Osteoblast (primary cell): Measurements from ENCODE around the gene OR14A2. TPM values are rescaled to one million over a fixed set of nuclear protein-coding genes. Genes with fewer than 3 reads are reported as not detected.

Source experiments
- DNase-seq: peaks from one replicate; pipeline ENCODE4 v3.0.0; 2011; ENCODE audit warnings: low spot score, mixed read lengths; ENCODE audit not compliant: insufficient read length; ENCODE audit errors: missing footprints
- H2AFZ ChIP-seq: 2 replicates; pipeline ENCODE4 v1.6.0; 2011; ENCODE audit warnings: mild to moderate bottlenecking, low read length
- H3K27ac ChIP-seq: 2 replicates; pipeline ENCODE4 v1.5.1; 2011; ENCODE audit warnings: mild to moderate bottlenecking, low read depth, low read length, moderate library complexity
- H3K27me3 ChIP-seq: 2 replicates; pipeline ENCODE4 v1.6.0; 2012; ENCODE audit warnings: mild to moderate bottlenecking, control low read depth, inconsistent platforms, low read length, moderate library complexity; ENCODE audit not compliant: insufficient read depth
- H3K36me3 ChIP-seq: 2 replicates; pipeline ENCODE4 v1.5.1; 2011; ENCODE audit warnings: mild to moderate bottlenecking, low read length, control low read depth, moderate library complexity; ENCODE audit not compliant: insufficient read depth
- H3K4me1 ChIP-seq: 2 replicates; pipeline ENCODE4 v1.5.1; 2011; ENCODE audit warnings: mild to moderate bottlenecking, low read length, control low read depth, moderate library complexity; ENCODE audit not compliant: insufficient read depth
- H3K4me2 ChIP-seq: 2 replicates; pipeline ENCODE4 v1.6.0; 2011; ENCODE audit warnings: mild to moderate bottlenecking, low read length; ENCODE audit not compliant: insufficient read depth
- H3K4me3 ChIP-seq: fragments of 200-600 bp; sonication (generic); 3 replicates; pipeline ENCODE4 v1.5.1; 2012; ENCODE audit warnings: mild to moderate bottlenecking, low read length, inconsistent platforms; ENCODE audit not compliant: insufficient read depth
- H3K79me2 ChIP-seq: 2 replicates; pipeline ENCODE4 v1.6.0; 2012; ENCODE audit warnings: mild to moderate bottlenecking, low read length, control low read depth, inconsistent platforms; ENCODE audit not compliant: insufficient read depth
- H3K9me3 ChIP-seq: 2 replicates; pipeline ENCODE4 v1.5.1; 2011; ENCODE audit warnings: low read depth, low read length, control low read depth
- H4K20me1 ChIP-seq: 2 replicates; pipeline ENCODE4 v1.6.0; 2012; ENCODE audit warnings: mild to moderate bottlenecking, low read length, control low read depth; ENCODE audit not compliant: insufficient read depth
- total RNA-seq: library from RNA; depleted of rRNA; stranded (reverse); fragments of >200 nt; gene quantifications from 2 replicates; pipeline ENCODE4 v1.2.3, GENCODE V29; 2012
- TF ChIP-seq, protein P1 (sequence below): IDR thresholded peaks from 2 replicates; pipeline ENCODE4 v1.5.1; 2011; ENCODE audit warnings: mild to moderate bottlenecking, low read depth, low read length, moderate library complexity; ENCODE audit errors: extremely low read depth

Gene OR14A2
- total RNA-seq, 1 donor = not detected

DNA sequence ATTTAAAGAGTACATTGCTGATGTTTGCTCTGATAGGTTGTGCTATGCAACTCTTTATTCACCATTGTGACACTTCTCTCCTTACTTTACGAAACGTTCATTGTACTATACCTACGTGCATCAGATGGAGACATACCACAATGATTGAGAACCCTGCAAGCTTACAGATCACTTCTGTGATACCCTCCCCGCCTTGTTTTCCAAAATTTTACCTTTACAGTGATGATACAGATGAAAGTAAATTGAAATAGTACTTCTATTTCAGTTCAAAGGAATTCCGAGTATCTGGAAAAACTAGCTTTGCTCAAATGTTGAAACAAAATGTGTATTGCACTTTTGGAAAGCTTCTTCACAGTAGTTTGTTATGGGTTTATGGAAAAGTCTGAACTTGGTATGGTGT, 6.2 kb downstream of the OR14A2 start:
- Histone ChIP-seq H3K4me3 (no peak overlapping the region), H3K79me2 (no peaks in the 10 kb centered on the region), H3K4me2 (no peak overlapping the region), H4K20me1 (no peaks in the 10 kb centered on the region), H3K9me3 (peaks cover 2% of the 10 kb centered on the region), H3K27me3 (no peaks in the 10 kb centered on the region), H3K27ac (no peak overlapping the region), H3K36me3 (no peaks in the 10 kb centered on the region), H3K4me1 (no peaks in the 10 kb centered on the region), H2AFZ (no peak overlapping the region)
- DNase-seq = no peak
- TF ChIP-seq, protein P1, sequence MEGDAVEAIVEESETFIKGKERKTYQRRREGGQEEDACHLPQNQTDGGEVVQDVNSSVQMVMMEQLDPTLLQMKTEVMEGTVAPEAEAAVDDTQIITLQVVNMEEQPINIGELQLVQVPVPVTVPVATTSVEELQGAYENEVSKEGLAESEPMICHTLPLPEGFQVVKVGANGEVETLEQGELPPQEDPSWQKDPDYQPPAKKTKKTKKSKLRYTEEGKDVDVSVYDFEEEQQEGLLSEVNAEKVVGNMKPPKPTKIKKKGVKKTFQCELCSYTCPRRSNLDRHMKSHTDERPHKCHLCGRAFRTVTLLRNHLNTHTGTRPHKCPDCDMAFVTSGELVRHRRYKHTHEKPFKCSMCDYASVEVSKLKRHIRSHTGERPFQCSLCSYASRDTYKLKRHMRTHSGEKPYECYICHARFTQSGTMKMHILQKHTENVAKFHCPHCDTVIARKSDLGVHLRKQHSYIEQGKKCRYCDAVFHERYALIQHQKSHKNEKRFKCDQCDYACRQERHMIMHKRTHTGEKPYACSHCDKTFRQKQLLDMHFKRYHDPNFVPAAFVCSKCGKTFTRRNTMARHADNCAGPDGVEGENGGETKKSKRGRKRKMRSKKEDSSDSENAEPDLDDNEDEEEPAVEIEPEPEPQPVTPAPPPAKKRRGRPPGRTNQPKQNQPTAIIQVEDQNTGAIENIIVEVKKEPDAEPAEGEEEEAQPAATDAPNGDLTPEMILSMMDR = no peak

DNA sequence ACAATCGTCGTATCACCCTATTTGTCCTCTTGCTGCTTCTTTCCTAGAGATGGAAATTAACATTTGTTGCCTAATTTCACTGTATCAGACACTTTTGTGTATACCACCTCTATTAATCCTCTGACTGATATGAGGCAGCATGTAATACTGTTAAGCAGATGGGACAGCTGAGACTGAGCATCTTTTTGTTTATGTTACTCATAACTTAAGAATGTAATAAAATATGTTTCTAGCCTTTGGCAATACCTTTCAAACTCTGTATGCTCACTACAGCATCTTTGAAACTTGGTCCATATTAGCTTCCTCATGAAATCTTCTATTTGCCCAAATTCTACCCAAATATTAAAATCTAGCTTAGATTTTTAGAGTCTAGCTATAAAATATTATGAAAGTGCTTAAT, 7.2 kb downstream of the OR14A2 start:
- TF ChIP-seq, protein P1 = no peak
- Histone ChIP-seq H3K4me3 (no peak overlapping the region), H3K27me3 (no peaks in the 10 kb centered on the region), H3K4me2 (no peak overlapping the region), H4K20me1 (no peaks in the 10 kb centered on the region), H2AFZ (no peak overlapping the region), H3K79me2 (no peaks in the 10 kb centered on the region), H3K36me3 (no peaks in the 10 kb centered on the region), H3K4me1 (no peaks in the 10 kb centered on the region), H3K9me3 (peaks cover 2% of the 10 kb centered on the region), H3K27ac (no peak overlapping the region)
- DNase-seq = no peak

DNA sequence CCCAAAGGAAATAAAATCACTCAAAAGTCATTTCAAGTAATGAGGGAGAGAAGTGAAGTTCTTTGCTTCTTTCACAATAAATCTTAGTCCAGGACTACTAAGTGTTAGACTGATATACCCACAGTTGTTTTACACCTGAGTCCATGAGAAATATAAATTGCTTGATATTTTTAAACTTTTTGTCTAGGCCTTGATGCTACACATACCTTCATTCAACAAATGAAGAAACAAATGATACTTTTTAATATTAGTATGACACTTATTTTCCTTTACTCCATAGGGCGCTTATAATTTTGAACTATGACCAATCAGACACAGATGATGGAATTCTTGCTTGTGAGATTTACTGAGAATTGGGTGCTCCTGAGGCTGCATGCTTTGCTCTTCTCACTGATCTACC, 9.6 kb downstream of the OR14A2 start, which contains the start of gene OR14K1:
OR14K1 (plus strand) TSS at position 301 of the 400 bp plus-strand sequence; CDS start at position 301, 0 bp downstream.
- TF ChIP-seq, protein P1 = no peak
- H3K36me3 ChIP-seq = no peaks in the 10 kb centered on the region
- H3K4me1 ChIP-seq = no peaks in the 10 kb centered on the region
- H3K27me3 ChIP-seq = no peaks in the 10 kb centered on the region
- no peak within 1 kb of the TSS for H3K4me2 ChIP-seq
- H3K9me3 ChIP-seq = peaks cover 2% of the 10 kb centered on the region
- DNase-seq = no peak
- no peak within 1 kb of the TSS for H3K27ac ChIP-seq
- no peak within 1 kb of the TSS for H3K4me3 ChIP-seq
- no peaks in the 10 kb centered on the region for H3K79me2 ChIP-seq
- H2AFZ ChIP-seq = no peak within 1 kb of the TSS
- no peaks in the 10 kb centered on the region for H4K20me1 ChIP-seq

DNA sequence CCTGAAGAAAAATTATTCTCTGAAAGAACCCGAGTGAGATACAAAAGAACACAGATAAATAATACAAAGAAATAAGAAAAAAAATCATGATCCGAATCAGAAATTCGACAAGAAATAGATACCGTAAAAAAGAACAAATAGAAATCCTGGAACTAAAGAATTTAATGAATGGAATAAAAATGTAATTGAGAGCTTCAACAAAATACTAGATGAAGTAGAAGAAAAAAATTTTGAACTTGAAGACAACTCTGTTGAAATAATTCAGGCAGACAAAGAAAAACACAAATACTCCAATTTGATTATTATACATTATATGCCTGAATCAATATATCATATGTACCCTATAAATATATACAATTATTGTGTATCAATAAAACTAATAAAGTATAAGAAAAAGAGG, 26.7 kb downstream of the OR14A2 start:
- Histone ChIP-seq H3K4me1 (no peaks in the 10 kb centered on the region), H3K79me2 (no peaks in the 10 kb centered on the region), H3K27ac (no peak overlapping the region), H3K36me3 (no peaks in the 10 kb centered on the region), H4K20me1 (no peaks in the 10 kb centered on the region), H3K9me3 (no peaks in the 10 kb centered on the region), H3K27me3 (no peaks in the 10 kb centered on the region), H2AFZ (no peak overlapping the region), H3K4me2 (no peak overlapping the region), H3K4me3 (no peak overlapping the region)
- DNase-seq = no peak
- TF ChIP-seq, protein P1 = no peak
